GM18873 (cell line): ENCODE measurements around the gene ARHGDIA.
A peak's percentile ranks its signal among the peaks of the same experiment; 100 is the strongest.

Experiments
- ATAC-seq: cut with Tn5 transposase; IDR thresholded peaks from one replicate; pipeline ENCODE4 v1.9.1; 2021; ENCODE audit warnings: mild to moderate bottlenecking, moderate library complexity, moderate number of reproducible peaks; ENCODE audit not compliant: unreplicated experiment, low FRiP score

The ARHGDIA gene

GRCh38 chr17:81889602-81890001 is 18.5 kb upstream of the ARHGDIA start:
- no peak for ATAC-seq

- ATAC-seq = no peak
Observed at GRCh38 chr17:81888988-81889595, 18.0 kb upstream of the ARHGDIA start.

DNA sequence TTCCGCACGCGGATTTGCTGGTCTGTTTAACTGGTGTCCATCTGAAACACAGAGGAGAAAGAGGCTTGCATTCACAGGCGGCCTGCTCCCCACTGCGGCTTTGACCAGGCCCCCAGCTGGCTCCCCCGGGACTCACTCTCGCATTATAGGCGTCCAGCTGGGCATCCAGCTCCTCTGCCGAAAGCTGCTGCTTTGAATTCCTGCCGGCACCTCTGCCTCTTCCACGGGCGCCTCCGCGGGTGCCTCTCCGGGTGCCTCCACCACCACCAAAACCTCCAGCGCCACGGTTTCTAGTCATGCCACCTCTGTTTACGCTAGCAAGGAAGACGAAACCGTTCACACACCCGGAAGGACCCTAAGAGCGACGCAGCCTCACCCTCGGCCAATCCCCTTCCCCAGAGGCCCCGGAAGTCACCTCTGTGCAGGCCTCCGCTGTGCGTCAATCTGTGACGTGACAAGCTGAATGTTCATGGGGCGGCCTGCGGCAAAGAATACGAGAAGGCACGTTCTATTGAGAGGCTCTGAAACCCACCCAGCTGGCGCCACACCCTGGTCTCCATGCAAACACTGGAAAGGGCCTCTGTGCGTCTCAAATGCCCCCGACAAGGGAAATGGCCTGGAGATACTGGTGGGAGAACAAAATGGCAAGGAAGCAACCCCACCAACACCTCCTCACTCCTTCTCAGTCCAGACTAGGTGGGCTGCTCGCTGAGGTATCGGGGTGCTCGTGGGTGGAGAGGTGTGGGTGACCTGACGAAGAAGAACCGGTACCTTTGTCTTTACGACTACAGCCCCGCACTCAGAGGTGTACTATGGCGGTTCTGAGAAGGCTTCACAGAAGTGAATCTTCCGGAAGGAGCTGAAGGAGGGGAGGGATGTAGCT is 17.2 kb upstream of the ARHGDIA start:
- ATAC-seq = no peak

- no peak for ATAC-seq
Observed at GRCh38 chr17:81885869-81886548, 14.9 kb upstream of the ARHGDIA start.

DNA sequence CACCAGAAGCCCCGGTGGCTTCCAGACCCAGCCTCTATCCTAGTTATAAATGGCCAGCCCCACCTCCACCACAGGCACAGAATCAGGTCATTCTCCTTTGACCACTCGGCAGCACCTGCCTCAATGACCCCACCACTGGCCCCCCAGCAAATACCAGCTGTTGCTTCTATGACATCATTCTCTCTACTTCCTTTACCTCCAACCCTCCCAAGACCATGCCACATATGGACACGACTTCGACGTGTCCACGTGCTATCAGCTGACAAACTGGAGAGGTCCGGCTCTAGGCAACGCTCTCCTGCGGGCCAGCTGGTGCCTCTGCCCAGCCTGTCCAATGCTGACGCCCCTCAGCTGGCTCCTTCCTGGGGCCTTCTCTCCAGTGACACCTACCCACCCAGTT is 14.3 kb upstream of the ARHGDIA start:
- ATAC-seq = no peak

- ATAC-seq = no peak
Observed at GRCh38 chr17:81884968-81885367, 13.8 kb upstream of the ARHGDIA start.

GRCh38 chr17:81884520-81884919 is 13.4 kb upstream of the ARHGDIA start:
- no peak for ATAC-seq

DNA sequence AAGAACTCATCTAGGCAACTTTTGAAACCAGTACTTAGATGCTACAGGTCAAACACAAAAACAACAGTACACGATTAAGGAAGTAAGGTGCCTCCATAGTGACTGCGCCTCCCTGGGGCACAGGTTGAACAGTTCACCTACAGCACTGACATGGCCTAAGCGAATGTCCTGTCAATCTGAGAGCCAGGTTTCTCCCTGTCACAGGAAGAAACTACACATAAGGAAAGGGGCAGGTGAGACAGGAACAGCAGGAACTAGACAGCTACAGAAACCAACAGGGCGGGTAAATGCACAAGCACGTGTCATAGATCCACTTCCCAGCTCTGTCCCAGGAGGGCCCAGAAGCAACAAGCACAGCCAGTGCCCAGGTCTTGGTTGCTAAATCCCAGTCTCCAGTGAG is 8.0 kb upstream of the ARHGDIA start:
- ATAC-seq = no peak

DNA sequence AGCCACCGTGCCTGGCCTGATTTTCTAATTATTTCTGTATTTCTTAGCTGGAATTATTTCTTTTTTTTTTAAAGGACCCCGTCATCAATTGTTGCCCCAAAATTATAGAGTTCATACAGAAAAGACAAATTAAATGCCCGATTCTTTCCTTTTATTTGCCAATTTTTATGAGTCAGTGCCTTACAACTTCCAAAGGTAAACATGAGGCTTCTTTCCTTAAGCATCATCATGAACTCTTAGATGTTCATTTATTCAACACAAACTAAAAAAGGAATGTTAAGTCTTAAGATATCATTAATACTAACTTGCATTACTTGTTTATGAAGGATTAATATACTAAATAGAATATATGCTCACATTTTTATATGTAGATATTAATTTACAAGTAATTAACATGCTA is 7.2 kb upstream of the ARHGDIA start:
- no peak for ATAC-seq

DNA sequence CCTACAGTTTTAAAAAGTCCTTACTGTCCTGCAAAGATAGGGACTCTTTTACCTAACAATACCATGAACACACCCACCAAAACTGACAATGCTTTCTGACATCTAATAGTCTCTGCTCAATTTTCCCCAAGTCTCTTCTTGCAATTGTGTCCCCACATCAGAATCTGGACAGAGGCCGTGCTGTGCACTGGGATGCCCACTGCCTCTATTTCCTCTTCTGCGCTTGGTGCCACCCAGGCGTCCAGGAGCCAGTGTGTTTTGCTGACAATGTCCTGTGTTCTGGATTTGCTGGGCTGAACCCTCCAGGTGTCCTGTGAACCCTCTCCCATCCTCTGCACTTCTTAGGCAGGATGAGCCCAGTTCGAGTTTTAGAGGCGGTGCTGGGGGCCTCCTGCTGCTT is 6.4 kb upstream of the ARHGDIA start:
- no peak for ATAC-seq

GRCh38 chr17:81871387-81872230 is 472 bp upstream of the ARHGDIA start:
- ATAC-seq = peak; percentile 43

- no peak for ATAC-seq
Observed at GRCh38 chr17:81870131-81870980, 781 bp downstream of the ARHGDIA start.

- ATAC-seq = no peak
Observed at GRCh38 chr17:81869221-81870130, 1.7 kb downstream of the ARHGDIA start.

DNA sequence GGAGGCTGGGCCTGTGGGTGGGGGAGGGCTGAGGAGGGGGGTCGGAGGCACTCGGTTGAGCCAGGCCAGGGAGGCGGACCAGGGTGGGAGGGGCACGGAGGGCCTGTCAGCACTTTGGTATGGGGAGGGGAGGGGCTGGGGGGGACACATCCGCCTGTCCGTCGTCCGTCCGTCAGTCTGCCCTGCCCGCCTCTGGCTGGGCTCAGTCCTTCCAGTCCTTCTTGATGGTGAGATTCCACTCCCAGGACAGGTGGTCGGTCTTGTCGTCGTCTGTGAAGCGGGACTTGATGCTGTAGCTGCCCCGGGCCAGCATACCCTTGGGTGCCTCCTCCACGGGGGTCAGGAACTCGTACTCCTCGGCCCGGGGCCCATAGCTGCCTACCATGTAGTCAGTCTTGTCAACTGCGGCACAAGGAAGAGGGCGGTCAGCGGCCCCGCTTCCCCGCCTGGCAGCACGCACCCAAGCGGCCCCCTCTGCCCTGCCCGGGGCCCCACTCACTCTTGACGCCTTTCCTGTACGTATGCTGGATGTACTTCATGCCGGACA is 2.4 kb downstream of the ARHGDIA start:
- no peak for ATAC-seq

DNA sequence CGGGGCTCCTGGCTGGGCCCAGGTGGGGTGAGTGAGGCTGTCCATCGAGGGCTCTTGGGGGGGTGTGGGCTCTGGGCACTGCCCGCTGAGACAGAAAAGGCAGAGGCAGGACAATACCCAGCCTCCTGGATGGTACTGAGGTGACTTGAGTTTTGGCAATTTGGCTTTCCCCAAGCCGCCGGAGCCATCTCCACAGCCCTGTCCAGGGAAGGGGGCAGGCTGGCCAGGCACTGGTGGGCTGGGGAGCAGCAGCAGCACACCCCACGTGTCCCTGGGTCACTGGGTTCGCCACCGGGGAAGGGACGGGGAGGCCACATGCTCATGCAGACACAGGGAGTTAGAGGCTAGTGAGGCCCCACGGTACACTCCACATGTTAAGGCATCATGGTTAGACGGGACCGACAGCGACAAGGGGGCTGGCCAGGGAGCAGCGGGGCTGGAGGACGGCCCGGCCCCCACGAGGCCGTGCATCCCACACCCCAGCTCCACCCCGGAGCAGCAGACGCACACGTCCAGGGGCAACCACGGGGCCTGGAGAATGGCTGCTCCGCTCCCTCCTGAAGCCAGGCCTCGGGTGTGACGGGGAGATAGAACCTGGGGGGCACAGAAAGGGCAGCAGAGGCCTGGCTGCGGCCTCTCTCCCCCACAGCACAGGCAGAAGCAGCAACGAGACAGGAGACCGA is 3.0 kb downstream of the ARHGDIA start:
- no peak for ATAC-seq

- no peak for ATAC-seq
Observed at GRCh38 chr17:81867170-81867990, 3.8 kb downstream of the ARHGDIA start.
